HL-60 (cell line): ENCODE data around the gene ANKRD11.

Experiments used
- DNase-seq, 2 experiments: peaks; one replicate each; pipeline ENCODE4 v3.0.0-alpha.2; 2010 to 2020; ENCODE audit warnings: low read depth in 1 of 2, low spot score in 1 of 2
- H3K27ac ChIP-seq: fragments of 250-450 bp; sonication (Bioruptor Pico); replicated peaks from 2 replicates; pipeline ENCODE4 v1.5.1; 2020; ENCODE audit warnings: mild to moderate bottlenecking, moderate library complexity
- H3K27me3 ChIP-seq: fragments of 250-450 bp; sonication (Bioruptor Pico); 2 replicates; pipeline ENCODE4 v1.5.1; 2021; ENCODE audit warnings: mild to moderate bottlenecking, moderate library complexity; ENCODE audit not compliant: insufficient read depth, poor library complexity, severe bottlenecking
- H3K4me3 ChIP-seq: replicated peaks from 2 replicates; pipeline ENCODE4 v1.5.1; 2011; ENCODE audit warnings: mild to moderate bottlenecking, control low read depth, low read length; ENCODE audit not compliant: insufficient read depth
- GABPA ChIP-seq: IDR thresholded peaks from 2 replicates; pipeline ENCODE4 v1.6.1; 2012; ENCODE audit warnings: low read depth
- POLR2AphosphoS5 ChIP-seq: IDR thresholded peaks from 2 replicates; pipeline ENCODE4 v1.6.1; 2012; ENCODE audit warnings: low read depth
- SPI1 ChIP-seq: IDR thresholded peaks from 2 replicates; pipeline ENCODE4 v1.6.1; 2012; ENCODE audit warnings: low read depth, mild to moderate bottlenecking, borderline replicate concordance
- TF ChIP-seq, protein P1 (sequence below): IDR thresholded peaks from 2 replicates; pipeline ENCODE4 v1.6.1; 2012; ENCODE audit warnings: low read depth; ENCODE audit not compliant: insufficient replicate concordance
- TF ChIP-seq, protein P2 (sequence below): IDR thresholded peaks from one replicate; pipeline ENCODE4 v1.5.1; 2011; ENCODE audit warnings: low read length, control low read depth, inconsistent platforms; ENCODE audit not compliant: insufficient read depth

ANKRD11 gene

DNA sequence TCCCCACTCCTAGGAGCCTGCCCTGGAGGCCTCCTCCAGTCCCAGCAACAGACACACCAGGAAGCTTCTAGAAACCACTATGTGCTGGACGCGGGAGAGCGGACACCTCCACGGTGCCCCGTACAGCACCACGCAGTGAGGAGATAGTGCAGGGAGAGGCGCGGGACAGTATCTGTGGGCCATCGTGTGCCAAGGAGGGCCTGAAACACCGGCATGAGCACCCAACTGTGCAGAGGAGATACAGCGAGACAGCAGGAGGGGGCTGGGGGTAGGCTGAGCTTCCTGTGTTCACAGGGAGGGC is 215.1 kb downstream of the ANKRD11 start:
- no peak overlapping the region for H3K27ac ChIP-seq
- no peak overlapping the region for H3K4me3 ChIP-seq
- H3K27me3 ChIP-seq: no peaks in the 10 kb centered on the region
- DNase-seq: no peak
- TF ChIP-seq GABPA: no peak
- TF ChIP-seq, protein P1, sequence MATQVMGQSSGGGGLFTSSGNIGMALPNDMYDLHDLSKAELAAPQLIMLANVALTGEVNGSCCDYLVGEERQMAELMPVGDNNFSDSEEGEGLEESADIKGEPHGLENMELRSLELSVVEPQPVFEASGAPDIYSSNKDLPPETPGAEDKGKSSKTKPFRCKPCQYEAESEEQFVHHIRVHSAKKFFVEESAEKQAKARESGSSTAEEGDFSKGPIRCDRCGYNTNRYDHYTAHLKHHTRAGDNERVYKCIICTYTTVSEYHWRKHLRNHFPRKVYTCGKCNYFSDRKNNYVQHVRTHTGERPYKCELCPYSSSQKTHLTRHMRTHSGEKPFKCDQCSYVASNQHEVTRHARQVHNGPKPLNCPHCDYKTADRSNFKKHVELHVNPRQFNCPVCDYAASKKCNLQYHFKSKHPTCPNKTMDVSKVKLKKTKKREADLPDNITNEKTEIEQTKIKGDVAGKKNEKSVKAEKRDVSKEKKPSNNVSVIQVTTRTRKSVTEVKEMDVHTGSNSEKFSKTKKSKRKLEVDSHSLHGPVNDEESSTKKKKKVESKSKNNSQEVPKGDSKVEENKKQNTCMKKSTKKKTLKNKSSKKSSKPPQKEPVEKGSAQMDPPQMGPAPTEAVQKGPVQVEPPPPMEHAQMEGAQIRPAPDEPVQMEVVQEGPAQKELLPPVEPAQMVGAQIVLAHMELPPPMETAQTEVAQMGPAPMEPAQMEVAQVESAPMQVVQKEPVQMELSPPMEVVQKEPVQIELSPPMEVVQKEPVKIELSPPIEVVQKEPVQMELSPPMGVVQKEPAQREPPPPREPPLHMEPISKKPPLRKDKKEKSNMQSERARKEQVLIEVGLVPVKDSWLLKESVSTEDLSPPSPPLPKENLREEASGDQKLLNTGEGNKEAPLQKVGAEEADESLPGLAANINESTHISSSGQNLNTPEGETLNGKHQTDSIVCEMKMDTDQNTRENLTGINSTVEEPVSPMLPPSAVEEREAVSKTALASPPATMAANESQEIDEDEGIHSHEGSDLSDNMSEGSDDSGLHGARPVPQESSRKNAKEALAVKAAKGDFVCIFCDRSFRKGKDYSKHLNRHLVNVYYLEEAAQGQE: no peak
- TF ChIP-seq POLR2AphosphoS5: no peak
- TF ChIP-seq, protein P2, sequence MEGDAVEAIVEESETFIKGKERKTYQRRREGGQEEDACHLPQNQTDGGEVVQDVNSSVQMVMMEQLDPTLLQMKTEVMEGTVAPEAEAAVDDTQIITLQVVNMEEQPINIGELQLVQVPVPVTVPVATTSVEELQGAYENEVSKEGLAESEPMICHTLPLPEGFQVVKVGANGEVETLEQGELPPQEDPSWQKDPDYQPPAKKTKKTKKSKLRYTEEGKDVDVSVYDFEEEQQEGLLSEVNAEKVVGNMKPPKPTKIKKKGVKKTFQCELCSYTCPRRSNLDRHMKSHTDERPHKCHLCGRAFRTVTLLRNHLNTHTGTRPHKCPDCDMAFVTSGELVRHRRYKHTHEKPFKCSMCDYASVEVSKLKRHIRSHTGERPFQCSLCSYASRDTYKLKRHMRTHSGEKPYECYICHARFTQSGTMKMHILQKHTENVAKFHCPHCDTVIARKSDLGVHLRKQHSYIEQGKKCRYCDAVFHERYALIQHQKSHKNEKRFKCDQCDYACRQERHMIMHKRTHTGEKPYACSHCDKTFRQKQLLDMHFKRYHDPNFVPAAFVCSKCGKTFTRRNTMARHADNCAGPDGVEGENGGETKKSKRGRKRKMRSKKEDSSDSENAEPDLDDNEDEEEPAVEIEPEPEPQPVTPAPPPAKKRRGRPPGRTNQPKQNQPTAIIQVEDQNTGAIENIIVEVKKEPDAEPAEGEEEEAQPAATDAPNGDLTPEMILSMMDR: no peak
- TF ChIP-seq SPI1: no peak

DNA sequence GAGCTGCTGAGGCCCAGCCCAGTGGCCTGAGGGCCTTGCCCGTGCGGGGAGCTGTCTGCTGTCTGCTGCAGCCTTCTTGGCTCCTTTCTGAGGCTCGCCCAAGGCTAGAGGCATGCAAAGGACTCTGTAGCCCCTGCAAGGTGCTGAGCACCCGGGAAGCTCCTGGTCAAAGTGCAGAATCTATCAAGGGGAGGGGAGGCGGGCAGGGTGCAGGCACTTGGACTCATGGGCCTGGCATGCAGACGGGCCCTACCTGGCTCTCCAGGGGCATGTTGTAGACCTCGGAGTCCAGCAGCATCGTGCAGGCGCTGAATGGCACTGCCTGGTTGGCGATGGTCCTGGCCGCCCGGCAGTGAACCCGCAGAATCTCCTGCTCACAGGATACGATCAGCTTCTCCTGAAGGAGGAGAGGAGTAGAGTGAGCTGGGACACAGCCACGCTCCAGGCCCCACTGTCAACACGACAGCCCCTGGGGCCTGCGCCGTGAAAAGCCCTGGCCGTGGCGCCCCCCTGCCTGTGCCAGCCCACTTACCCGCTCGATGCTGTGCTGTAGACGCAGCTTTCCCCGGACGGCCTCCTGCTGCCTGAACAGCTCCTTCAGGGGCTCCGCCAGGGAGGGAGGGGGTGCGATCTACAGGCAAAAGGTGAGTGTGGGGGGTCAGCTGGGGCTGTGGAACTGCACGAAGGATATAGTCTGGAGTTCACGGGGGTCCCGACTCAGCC is 215.6 kb downstream of the ANKRD11 start:
- H3K4me3 ChIP-seq: no peak overlapping the region
- no peak overlapping the region for H3K27ac ChIP-seq
- H3K27me3 ChIP-seq: no peaks in the 10 kb centered on the region
- no peak for DNase-seq
- TF ChIP-seq, protein P2: no peak
- no peak for TF ChIP-seq GABPA

DNA sequence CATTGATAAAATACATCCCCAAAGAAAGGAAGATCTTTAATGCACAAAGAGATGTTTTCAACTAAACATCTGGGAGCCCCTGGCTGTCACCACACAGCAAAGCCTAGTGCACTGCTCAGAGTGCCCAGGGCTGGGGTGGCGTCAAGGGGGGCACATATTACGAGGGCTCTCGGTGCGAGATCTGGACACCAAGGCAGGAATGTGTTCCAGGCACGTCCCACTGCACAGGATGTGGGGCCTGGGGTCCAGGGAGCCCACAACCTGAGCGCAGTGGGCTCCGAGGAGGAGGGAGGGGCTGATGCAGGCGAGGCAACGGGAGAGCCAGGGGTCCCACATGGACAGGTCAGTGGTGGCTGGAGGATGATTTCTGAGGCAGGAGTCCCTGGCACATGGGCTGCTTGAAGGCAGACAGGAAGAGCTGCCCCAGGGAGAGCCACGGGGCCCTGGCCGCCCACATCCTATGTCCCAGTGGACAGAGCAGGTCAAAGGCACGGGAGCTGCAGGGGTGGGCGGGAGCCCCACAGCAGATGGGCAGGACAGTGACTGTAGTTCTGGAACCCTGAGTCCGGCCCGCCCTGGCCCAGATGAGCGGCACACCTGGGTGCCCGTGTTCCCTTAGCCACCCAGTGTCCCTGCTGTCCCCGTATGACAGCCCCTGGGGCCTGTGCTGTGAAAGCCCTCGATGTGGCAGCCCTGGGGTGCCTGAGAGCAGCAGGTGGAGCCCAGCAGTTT is 216.5 kb downstream of the ANKRD11 start:
- DNase-seq: no peak
- TF ChIP-seq GABPA (no peak), POLR2AphosphoS5 (no peak), SPI1 (no peak)
- TF ChIP-seq, protein P1: no peak
- TF ChIP-seq, protein P2: no peak
- Histone ChIP-seq H3K27me3 (no peaks in the 10 kb centered on the region), H3K27ac (no peak overlapping the region), H3K4me3 (no peak overlapping the region)

DNA sequence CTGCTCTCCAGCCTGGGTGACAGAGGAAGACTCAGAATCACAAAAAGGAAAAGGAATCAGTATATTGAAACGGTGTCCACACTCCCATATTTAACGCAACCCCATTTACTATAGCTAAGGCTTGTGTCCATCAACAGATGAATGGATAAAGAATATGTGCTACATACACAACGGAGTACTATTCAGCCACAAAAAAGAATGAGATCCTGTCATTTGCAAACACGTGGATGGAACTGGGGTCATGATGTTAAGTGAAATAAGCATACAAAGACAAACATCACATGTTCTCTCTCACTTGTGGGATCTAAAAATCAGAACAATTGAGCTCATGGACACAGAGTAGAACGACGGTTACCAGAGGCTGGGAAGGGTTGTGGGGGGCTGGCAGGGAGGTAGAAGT is 217.7 kb downstream of the ANKRD11 start:
- no peaks in the 10 kb centered on the region for H3K27me3 ChIP-seq
- no peak for DNase-seq
- no peak overlapping the region for H3K4me3 ChIP-seq
- no peak overlapping the region for H3K27ac ChIP-seq
- TF ChIP-seq POLR2AphosphoS5 (no peak), SPI1 (no peak), GABPA (no peak)
- TF ChIP-seq, protein P1: no peak
- TF ChIP-seq, protein P2: no peak
